Renal cortical epithelial cell (primary cell): ENCODE data around the gene GZMM. TPM values are rescaled to one million over a fixed set of nuclear protein-coding genes. Genes with fewer than 3 reads are reported as not detected.

Experiments used
- DNase-seq: peaks from one replicate; pipeline ENCODE4 v3.0.0-alpha.2; 2011; ENCODE audit warnings: low read depth
- total RNA-seq: library from RNA; depleted of rRNA; stranded (reverse); fragments of >200 nt; gene quantifications from 2 replicates; pipeline ENCODE4 v1.2.3, GENCODE V29; 2014

The GZMM gene
- total RNA-seq, 1 donor from 2014 or later, result not detected

GRCh38 chr19:597406-598315 is 53.8 kb downstream of the GZMM start:
- no peak for DNase-seq

Other genes starting within 250 kb of the GZMM start
- gene MIER2, start 199.3 kb upstream of the GZMM start, total RNA-seq, result 14.4 and 18.1 TPM in 2 replicates
- gene C2CD4C, start 134.9 kb upstream of the GZMM start, total RNA-seq, result 0.17 and 0.20 TPM in 2 replicates
- gene SHC2, start 83.0 kb upstream of the GZMM start, total RNA-seq, result 1.0 and 5.1 TPM in 2 replicates
- 0.05 TPM in 1 of 2 replicates, not detected in the other for gene MADCAM1, start 47.6 kb upstream of the GZMM start, total RNA-seq
- gene TPGS1, start 36.6 kb upstream of the GZMM start, total RNA-seq, result 30.3 and 75.5 TPM in 2 replicates
- 50.3 and 94.5 TPM in 2 replicates for gene CDC34, start 12.3 kb upstream of the GZMM start, total RNA-seq
- 410 and 555 TPM in 2 replicates for gene BSG, start 28.5 kb downstream of the GZMM start, total RNA-seq
- 0.55 TPM in 1 of 2 replicates, not detected in the other for gene HCN2, start 45.8 kb downstream of the GZMM start, total RNA-seq
- gene POLRMT, start 89.5 kb downstream of the GZMM start, total RNA-seq, result 22.6 and 46.3 TPM in 2 replicates
- 0.10 TPM in 1 of 2 replicates, not detected in the other for gene FGF22, start 95.8 kb downstream of the GZMM start, total RNA-seq
- 19.8 and 23.4 TPM in 2 replicates for gene RNF126, start 119.2 kb downstream of the GZMM start, total RNA-seq
- 374 and 526 TPM in 2 replicates for gene FSTL3, start 132.3 kb downstream of the GZMM start, total RNA-seq
- not detected in 2 replicates for gene PRSS57, start 151.4 kb downstream of the GZMM start, total RNA-seq
- 0.35 and 45.4 TPM in 2 replicates for gene PALM, start 164.9 kb downstream of the GZMM start, total RNA-seq
- gene MISP, start 207.1 kb downstream of the GZMM start, total RNA-seq, result 6.2 and 48.4 TPM in 2 replicates